Prostate gland (tissue), 2 donors: ENCODE results near the gene CYP3A4. TPM values are rescaled to one million over a fixed set of nuclear protein-coding genes. Genes with fewer than 3 reads are reported as not detected.

ENCODE experiments used
- DNase-seq: peaks from one replicate; pipeline ENCODE4 v3.0.0-alpha.2; 2019; ENCODE audit warnings: low spot score
- H3K27ac ChIP-seq, 2 donors: fragments of 200-600 bp; sonication (generic); 2 replicates each; pipeline ENCODE4 v1.5.1; 2017 to 2019
- H3K27me3 ChIP-seq: fragments of 200-600 bp; sonication (generic); replicated peaks from 2 replicates; pipeline ENCODE4 v1.5.1; 2019; ENCODE audit not compliant: insufficient read depth
- H3K36me3 ChIP-seq, 2 donors: fragments of 200-600 bp; sonication (generic); 1 replicate in 1 of 2; 2 replicates in 1 of 2; pipeline versions ENCODE4 v1.5.1 to v1.8.1; 2017 to 2019
- H3K4me1 ChIP-seq: fragments of 200-600 bp; sonication (generic); replicated peaks from 2 replicates; pipeline ENCODE4 v1.5.1; 2019
- H3K4me3 ChIP-seq, 2 donors: fragments of 200-600 bp; sonication (generic); 2 replicates each; pipeline ENCODE4 v1.5.1; 2017 to 2019
- H3K9me3 ChIP-seq: fragments of 200-600 bp; sonication (generic); 2 replicates; pipeline ENCODE4 v1.5.1; 2017
- CTCF ChIP-seq, 4 experiments: fragments of 200-600 bp in 2 of 4; fragments of 450-650 bp in 2 of 4; sonication (generic) in 2 of 4; IDR thresholded peaks; 1 replicate in 3 of 4; 2 replicates in 1 of 4; pipeline ENCODE4 v1.5.1; 2016 to 2019; ENCODE audit warnings: antibody characterized with exemption in 4 of 4, mild to moderate bottlenecking in 2 of 4, moderate library complexity in 2 of 4
- POLR2A ChIP-seq: fragments of 450-650 bp; IDR thresholded peaks from one replicate; pipeline ENCODE4 v1.6.1; 2016; ENCODE audit warnings: antibody characterized with exemption, mild to moderate bottlenecking
- POLR2AphosphoS5 ChIP-seq: sonication (generic); formaldehyde crosslinking; IDR thresholded peaks from one replicate; pipeline ENCODE4 v1.6.1; 2017; ENCODE audit warnings: antibody characterized with exemption
- WGBS: methylation state at CpG from one replicate; pipeline ENCODE4 v1.1.5; 2018; 5-methylcytosine and 5-hydroxymethylcytosine counted together
- intact Hi-C: fragments of 100-400 bp; cut with DNase I; formaldehyde crosslinking; loops from one replicate; pipeline ENCODE4 v1.14.2; 2022
- total RNA-seq, 2 donors: library from RNA; depleted of rRNA; stranded (reverse); fragments of >200 nt; gene quantifications; one replicate each; pipeline ENCODE4 v1.1.0, GENCODE V29; 2016

CYP3A4 gene
- total RNA-seq, 2 donors from 2014 or later = not detected

- TF ChIP-seq POLR2A = no peak
- TF ChIP-seq CTCF (IDR thresholded peaks at IDR 0.05) = no peak
- TF ChIP-seq POLR2AphosphoS5 = no peak
- H3K4me1 ChIP-seq = no peaks in the 10 kb centered on the region
- intact Hi-C loops = no loop called here
- no peaks in the 10 kb centered on the region for H3K27me3 ChIP-seq
- no peak for DNase-seq
- WGBS = 71% methylated on average over 5 of the region's 5 CpGs
- no peaks in the 10 kb centered on the region for H3K9me3 ChIP-seq
- H3K36me3 ChIP-seq = no peaks in the 10 kb centered on the region
- no peak within 1 kb of the TSS for H3K4me3 ChIP-seq
- H3K27ac ChIP-seq = no peak within 1 kb of the TSS
Measured at GRCh38 chr7:99734987-99735386, 49.0 kb downstream of the CYP3A4 start, which contains the start of gene CYP3A7. Gene CYP3A7 (minus strand): TSS chr7:99735196. CDS start chr7:99735093, 103 bp downstream.

- Histone ChIP-seq H3K36me3 (no peaks in the 10 kb centered on the region), H3K9me3 (no peaks in the 10 kb centered on the region), H3K27ac (no peak overlapping the region), H3K27me3 (no peaks in the 10 kb centered on the region), H3K4me1 (no peaks in the 10 kb centered on the region), H3K4me3 (no peak overlapping the region)
- TF ChIP-seq CTCF (IDR thresholded peaks at IDR 0.05) (no peak), POLR2AphosphoS5 (no peak), POLR2A (no peak)
- intact Hi-C loops = no loop called here
- no peak for DNase-seq
- 86% methylated on average over 2 of the region's 2 CpGs for WGBS
Measured at GRCh38 chr7:99733448-99733847, 50.5 kb downstream of the CYP3A4 start.

- WGBS = 90% methylated on average over 3 of the region's 3 CpGs
- Histone ChIP-seq H3K36me3 (no peaks in the 10 kb centered on the region), H3K4me1 (no peaks in the 10 kb centered on the region), H3K4me3 (no peak overlapping the region), H3K27me3 (no peaks in the 10 kb centered on the region), H3K9me3 (no peaks in the 10 kb centered on the region), H3K27ac (no peak overlapping the region)
- DNase-seq = no peak
- TF ChIP-seq POLR2AphosphoS5 (no peak), CTCF (IDR thresholded peaks at IDR 0.05) (no peak), POLR2A (no peak)
- intact Hi-C loops = no loop called here
Measured at GRCh38 chr7:99733003-99733402, 51.0 kb downstream of the CYP3A4 start.

GRCh38 chr7:99731638-99732374 is 52.2 kb downstream of the CYP3A4 start:
- no peak for TF ChIP-seq POLR2AphosphoS5
- no peak for TF ChIP-seq POLR2A
- TF ChIP-seq CTCF (IDR thresholded peaks at IDR 0.05) = no peak
- H3K4me1 ChIP-seq = no peaks in the 10 kb centered on the region
- H3K36me3 ChIP-seq = no peaks in the 10 kb centered on the region
- H3K27ac ChIP-seq = no peak overlapping the region
- 98% methylated on average over 4 of the region's 4 CpGs for WGBS
- no peaks in the 10 kb centered on the region for H3K9me3 ChIP-seq
- no peaks in the 10 kb centered on the region for H3K27me3 ChIP-seq
- no peak overlapping the region for H3K4me3 ChIP-seq
- no peak for DNase-seq
- intact Hi-C loops = no loop called here

GRCh38 chr7:99730992-99731391 is 53.0 kb downstream of the CYP3A4 start:
- TF ChIP-seq POLR2AphosphoS5 (no peak), POLR2A (no peak), CTCF (IDR thresholded peaks at IDR 0.05) (no peak)
- intact Hi-C loops = no loop called here
- H3K9me3 ChIP-seq = no peaks in the 10 kb centered on the region
- DNase-seq = no peak
- no peaks in the 10 kb centered on the region for H3K4me1 ChIP-seq
- H3K36me3 ChIP-seq = no peaks in the 10 kb centered on the region
- H3K4me3 ChIP-seq = no peak overlapping the region
- no peak overlapping the region for H3K27ac ChIP-seq
- WGBS = 81% methylated on average over 3 of the region's 3 CpGs
- H3K27me3 ChIP-seq = no peaks in the 10 kb centered on the region
